DND-41 (cell line): ENCODE results near the gene TDRD6.

Source experiments
- CTCF ChIP-seq: IDR thresholded peaks from 2 replicates; pipeline ENCODE4 v1.5.1; 2012; ENCODE audit warnings: borderline replicate concordance, low read length, moderate library complexity, mild to moderate bottlenecking; ENCODE audit not compliant: poor library complexity, severe bottlenecking; ENCODE audit errors: extremely low read depth
- EZH2 ChIP-seq: IDR thresholded peaks from 3 replicates; pipeline ENCODE4 v1.6.1; 2012; ENCODE audit warnings: borderline replicate concordance, low read depth, mild to moderate bottlenecking, moderate library complexity, low read length, inconsistent platforms; ENCODE audit not compliant: severe bottlenecking

GRCh38 chr6:46734867-46735719 is 47.4 kb downstream of the TDRD6 start, which contains the start of gene PLA2G7:
- no peak for TF ChIP-seq CTCF
- no peak for TF ChIP-seq EZH2
